Islet precursor cell (in vitro differentiated cells): ENCODE data around the gene VPS37D.
A peak's percentile ranks its signal among the peaks of the same experiment; 100 is the strongest.
"Not testable (repeated sequence)": the region's sequence is repeated elsewhere in the genome, so short reads cannot be mapped to it uniquely, and the experiment has no call there.

Experiments
- DNase-seq: peaks from one replicate; pipeline ENCODE4 v3.0.0-alpha.2; 2018

The VPS37D gene, protein sequence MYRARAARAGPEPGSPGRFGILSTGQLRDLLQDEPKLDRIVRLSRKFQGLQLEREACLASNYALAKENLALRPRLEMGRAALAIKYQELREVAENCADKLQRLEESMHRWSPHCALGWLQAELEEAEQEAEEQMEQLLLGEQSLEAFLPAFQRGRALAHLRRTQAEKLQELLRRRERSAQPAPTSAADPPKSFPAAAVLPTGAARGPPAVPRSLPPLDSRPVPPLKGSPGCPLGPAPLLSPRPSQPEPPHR

DNA sequence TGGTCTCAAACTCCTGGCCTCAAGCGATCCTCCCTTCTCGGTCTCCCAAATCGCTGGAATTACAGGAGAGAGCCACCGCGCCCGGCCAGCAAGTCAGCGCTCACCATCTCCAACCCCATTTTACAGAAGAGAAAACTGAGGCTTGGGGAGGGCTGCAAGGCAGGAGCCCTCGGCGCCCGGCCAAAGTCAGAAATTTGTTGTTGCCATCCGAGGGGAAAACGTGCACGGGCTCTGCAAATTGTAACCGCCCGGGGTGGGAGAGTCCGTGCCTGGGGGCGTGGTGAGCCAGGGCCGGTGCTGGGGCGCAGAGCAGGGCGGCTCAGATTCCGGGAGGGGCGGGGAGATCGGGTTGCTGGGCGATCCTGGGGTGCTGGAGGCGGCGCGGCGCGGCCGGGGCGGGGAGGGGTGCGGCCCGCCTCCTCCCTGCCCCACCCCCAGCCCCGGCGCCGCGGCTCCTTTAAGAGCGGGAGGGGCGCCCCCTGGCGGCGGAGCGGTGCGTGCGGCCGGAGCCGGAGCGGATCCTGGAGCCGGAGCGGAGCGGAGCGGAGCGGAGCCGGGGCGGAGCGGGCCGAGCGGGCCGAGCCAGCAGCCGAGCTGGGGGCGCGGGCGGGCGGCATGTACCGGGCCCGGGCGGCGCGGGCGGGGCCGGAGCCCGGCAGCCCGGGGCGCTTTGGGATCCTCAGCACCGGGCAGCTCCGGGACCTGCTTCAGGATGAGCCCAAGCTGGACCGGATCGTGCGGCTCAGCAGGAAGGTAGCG is at the start of gene VPS37D:
TSS of gene VPS37D (plus strand) at position 488 of the 759 bp plus-strand sequence. CDS start at position 616, 128 bp downstream.
- DNase-seq, result peak; percentile 90

DNA sequence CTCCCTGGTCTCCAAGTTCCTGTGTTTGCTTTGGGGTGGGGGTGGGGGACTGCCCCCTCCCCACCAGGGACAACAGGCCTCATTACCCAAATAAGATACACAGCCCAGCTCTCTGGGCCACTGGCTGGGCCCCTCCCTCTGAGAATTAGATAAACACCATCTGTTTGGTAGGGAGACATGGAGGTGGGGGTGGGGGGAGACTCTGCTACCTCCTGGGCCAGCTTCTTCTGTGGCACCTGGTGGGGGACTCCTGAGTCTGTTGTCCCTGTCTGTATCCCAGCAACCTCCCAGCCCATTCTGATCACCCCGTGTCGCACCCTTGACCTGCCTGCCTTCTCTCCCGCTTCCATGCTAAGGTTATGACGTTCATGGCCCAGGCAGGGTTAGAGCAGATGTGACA is 49.1 kb upstream of the VPS37D start:
- no peak for DNase-seq

DNA sequence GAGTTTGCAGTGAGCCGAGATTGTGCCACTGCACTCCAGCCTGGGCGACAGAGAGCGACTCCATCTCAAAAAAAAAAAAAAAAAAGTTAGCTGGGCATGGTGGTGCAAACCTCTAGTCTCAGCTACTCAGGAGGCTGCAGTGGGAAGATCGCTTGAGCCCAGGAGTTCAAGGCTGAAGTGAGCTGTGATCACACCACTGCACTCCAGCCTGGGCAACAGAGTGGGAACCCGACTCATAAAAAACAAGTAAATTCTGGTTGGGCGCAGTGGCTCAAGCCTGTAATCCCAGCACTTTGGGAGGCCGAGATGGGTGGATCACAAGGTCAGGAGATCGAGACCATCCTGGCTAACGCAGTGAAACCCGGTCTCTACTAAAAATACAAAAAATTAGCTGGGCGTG is 48.2 kb upstream of the VPS37D start:
- DNase-seq, result not testable (repeated sequence)

DNA sequence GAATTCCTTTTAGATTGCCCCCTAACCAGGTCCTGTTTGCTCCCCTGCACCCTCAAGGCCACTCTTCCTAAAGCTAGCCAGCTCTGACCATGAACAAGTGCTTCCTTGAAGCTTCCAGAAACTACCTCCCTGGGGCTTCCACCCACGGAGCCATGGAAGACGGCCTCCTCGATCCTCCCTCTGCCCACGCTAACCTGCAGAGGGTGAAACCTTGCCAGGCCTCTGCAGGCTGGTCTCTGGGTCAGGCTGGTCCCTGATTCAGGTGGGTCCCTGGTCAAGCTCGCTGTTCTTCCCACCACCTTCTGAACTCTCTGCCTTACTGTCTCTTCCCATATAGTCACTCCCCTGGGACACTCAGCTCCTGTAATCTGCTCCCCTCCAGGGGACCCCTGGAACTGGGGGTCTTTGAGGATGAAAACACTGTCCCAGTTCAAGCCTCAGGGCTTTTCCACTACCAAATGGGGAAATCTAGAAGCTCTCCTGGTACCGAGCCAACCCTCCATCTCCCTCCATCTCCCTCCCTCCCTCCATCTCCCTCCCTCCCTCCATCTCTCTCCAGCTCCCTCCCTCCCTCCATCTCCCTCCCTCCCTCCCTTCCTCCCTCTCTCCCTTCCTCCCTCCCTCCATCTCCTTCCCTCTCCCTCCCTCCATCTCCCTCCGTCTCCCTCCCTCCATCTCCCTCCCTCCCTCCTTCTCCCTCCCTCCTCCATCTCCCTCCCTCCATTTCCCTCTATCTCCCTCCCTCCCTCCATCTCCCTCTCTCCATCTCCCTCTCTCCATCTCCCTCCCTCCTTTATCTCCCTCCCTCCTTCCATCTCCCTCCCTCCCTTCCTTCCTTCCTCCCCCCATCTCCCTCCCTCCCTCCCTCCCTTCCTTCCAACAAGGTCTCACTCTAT is 46.2 kb upstream of the VPS37D start:
- no peak for DNase-seq

DNA sequence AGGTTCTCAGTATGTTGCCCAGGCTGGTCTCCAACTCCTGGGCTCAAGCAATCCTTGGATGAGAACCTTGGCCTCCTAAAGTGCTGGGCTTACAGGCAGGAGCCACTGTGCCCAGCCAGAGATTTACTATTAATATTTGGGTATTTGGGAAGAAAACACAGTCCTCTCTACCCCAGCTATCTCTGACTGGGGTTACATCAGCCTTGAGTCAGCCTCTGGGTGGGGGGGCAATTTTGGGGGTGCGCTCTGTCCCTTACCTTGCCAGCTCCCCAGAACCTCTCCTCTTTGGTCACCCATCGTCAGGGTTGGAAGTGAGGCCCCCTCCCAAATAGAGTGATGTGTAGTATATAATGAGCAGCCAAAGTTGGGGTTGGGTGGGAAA is 45.1 kb upstream of the VPS37D start:
- no peak for DNase-seq

DNA sequence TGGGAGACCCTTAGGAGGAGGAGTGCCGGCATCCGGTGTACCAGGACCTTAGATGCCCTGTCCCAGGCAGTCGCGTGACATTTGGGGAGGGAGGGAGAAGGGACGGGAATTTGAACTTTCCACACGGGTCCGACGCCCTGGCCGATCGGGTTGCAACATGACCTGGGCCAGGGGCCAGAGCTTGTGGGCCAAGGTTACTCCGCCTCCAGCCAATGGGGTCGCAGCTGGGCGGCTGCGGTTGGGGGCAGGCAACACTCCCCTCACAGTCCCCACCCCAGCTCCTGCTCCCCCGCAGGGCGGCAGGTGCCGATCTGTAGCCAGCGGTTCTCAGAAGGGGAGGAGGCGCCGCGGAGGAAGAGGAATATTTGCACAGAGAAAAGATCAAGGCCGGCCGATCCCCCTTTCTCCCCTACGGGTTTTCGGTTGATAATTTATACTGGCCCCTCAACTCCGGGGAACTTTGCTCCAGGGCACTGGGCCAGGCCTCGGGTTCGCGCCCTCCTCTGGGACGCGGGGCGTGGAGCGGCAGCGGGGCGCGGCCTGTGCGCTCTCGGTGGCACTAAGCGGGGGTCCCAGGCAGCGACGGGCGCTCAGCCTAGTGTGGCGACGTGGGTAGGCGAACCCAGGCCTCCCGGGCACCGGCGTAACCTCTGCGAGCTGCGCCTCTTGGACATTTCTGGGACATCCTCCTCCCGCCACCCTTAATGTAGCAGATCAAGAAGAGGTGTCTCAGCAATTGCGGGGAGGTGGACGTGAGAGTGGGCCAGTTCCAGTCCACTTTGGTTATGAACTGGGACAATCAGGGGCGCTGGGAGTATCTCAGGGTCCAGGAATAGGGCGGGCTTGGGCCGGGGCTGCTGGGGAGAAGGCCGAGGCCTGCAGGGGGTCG is 44.5 kb upstream of the VPS37D start:
- DNase-seq, result no peak

DNA sequence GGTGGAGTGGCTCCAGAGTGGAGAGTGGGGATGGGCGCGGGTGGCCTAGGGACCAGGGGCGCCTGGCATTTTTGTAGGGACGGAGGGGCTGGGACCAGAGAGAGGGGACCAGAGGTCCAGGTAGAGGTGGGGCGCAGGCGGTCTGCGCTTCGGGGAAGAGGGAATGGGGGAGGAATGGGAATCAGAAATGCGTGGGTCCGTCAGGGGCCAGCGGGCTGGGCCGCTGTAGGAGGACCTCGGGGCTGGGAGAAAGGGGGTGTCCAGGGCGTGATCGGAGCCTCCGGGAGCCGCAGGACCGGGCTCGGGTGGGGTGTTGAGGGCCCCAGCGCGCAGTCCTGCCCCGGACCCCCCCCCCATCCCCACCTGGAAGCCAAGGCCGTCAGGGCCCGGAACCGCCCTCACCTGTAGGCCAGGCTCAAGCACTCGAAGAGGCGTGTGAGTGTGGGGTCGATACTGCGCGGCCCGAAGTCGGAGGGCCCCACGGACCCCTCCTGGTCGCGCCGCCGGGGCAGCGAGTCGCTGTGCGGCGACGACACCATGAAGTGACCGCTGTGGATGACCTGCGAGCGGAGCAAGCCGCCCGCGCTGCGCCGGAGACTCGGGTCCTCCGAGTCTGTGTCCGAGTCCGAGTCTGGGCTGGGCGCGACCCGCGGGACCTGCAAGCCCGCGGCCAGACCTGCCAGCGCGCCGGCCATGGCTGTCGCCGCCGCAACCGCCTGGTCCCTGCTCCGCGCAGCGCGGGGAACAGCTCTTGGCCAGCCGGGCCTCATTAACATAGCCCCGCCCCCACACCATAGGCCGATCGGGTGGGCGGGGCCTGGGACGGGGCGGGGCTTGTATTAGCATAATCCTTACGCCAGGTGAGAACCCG is 43.6 kb upstream of the VPS37D start, which contains the start of gene MLXIPL:
TSS of gene MLXIPL (minus strand) at position 725 of the 871 bp plus-strand sequence. CDS start at position 695, 30 bp downstream.
- DNase-seq, result peak; percentile 93

DNA sequence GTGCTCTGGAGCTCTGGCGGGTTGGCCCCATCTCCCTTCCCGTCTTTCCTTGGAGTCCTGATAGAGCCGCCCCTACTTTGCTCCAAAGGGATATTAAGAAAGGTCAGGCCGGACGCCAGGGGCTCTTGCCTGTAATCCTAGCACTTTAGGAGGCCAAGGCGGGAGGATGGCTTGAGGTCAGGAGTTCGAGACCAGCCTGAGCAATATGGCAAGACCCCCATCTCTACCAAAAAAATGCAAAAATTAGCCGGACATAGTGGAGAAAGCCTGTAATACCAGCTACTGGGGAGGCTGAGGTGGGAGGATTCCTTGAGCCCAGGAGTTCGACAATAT is 43.0 kb upstream of the VPS37D start:
- DNase-seq, result no peak

DNA sequence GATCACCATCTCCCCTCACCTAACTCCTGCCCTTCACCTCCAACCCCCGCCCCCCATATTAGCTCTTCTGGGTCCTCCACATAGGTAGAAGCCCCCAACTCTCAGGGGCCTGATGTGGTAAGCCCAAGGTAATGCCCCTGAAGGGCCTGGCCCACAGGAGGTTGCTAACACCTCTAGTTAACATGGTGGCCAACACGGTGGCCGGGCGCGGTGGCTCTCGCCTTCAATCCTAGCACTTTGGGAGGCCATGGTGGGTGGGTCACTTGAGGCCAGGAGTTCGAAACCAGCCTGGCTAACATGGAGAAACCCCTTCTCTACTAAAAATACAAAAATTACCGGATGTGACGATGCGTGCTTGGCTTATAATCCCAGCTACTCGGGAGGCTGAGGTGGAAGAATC is 42.4 kb upstream of the VPS37D start:
- no peak for DNase-seq

DNA sequence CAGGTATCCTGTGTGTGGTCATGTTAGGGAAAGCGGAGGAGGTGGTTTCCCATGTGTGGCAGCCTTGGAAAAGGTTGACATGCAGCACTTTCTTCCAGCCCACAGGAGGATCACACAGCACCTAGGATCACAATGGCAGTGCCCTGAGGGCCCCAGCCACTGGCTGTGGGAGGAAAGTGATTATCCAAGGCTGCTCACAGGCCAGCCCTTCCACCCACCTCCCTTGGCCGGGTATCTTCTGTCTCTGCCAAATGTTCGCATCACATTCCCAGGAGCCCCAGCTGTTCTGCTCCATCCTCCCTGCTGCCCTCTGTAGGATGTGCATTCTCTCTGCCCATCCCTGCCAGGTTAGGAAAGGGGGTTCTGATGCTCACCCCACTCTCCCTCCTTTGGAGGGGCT is 40.8 kb upstream of the VPS37D start:
- no peak for DNase-seq

DNA sequence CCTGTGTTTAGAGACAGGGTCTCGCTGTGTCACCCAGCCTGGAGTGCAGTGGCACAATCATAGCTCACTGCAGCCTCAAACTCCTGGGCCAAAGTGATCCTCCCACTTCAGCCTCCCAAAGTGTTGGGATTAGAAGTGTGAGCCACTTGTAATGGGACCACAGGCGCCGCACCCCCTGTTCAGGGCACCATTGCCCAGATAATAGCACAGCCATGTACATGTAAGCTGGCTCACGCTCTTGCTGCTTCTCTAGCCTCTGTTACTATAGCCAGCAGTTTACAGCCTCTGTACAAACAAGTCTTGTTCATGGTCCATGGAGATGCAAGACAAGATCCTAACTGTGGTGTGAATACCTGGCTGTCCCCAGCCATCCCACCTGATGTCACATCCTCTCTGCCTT is 39.1 kb upstream of the VPS37D start:
- DNase-seq, result no peak

DNA sequence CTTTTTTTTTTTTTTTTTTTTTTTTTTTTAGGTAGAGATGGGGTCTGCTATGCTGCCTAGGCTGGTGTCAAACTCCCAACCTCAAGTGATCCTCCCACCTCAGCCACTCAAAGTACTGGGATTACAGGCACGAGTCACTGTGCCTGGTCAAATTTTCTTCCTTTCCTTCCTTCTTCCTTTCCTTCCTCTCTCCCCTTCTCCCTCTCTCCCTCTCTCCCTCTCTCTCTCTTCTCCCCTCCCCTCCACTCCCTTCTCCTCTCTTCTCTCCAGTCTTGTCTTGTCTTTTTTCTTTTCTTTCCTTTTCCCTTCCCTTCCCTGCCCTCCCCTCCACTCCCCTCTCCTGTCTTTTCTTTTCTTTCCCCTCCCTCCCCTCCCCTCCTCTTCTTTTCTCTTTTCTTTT is 36.1 kb upstream of the VPS37D start:
- DNase-seq, result no peak

DNA sequence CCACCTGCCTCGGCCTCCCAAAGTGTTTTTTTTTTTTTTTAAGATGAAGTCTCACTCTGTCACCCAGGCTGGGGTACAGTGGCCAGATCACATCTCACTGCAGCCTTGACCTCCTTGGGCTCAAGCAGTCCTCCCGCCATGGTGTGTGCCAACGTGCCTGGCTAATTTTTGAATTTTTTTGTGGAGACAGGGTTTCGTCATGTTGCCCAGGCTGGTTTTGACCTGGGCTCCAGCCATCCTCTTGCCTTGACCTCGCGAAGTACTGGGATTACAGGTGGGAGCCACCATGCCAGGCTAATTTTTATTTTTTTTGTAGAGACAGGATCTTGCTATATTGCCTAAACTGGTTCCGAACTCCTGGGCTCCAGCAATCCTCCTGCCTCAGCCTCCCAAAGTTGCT is 34.3 kb upstream of the VPS37D start:
- DNase-seq, result no peak

DNA sequence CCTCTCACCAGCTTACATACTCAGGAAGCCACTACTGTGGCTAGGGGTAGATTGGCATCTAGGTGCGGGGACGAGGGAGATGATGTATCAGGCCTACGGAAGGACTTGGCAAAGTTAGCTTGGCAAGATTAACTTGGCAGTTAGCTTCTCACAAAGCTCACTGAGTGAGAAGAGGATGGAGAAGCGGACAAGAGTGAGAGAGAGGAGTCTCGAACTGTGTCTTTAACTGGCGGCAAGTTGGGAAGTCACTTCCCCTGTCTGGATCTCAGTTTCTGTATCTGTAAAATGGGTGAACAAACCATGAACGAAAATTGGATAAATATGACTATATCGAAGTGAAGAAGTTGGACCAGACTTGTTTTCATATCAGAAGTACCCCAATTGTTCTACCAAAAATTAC is 33.8 kb upstream of the VPS37D start:
- no peak for DNase-seq

DNA sequence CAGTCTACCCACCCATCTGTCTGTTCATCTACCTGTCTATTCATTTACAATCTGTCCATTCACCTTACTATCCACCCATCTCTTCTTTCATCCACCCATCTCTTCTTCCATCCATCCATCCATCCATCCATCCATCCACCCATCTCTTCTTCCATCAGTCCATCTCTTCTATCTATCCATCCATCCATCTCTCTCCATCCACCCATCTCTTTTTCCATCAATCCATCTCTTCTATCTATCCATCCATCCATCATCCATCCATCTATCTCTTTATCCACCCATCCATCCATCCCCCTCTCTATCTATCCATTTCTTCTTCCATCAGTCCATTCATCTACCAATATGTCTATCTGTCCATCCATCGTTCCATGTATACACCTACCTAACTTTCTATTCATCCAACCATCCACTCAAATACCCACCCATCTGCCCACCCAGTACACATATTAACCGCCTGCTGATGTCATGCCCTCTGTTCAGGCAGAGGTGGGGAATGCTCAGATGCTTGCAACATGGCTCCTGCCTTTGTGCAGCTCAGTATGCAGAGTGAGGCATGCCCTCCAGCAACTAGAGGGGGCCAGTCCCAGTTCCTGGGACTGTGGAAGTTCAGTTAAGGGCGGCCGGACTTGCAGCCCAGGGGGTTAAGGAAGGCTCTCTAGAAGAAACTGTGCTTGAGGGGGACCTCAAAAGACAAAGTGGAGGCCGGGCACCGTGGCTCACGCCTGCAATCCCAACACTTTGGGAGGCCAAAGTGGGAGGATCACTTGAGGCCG is 32.0 kb upstream of the VPS37D start:
- no peak for DNase-seq

DNA sequence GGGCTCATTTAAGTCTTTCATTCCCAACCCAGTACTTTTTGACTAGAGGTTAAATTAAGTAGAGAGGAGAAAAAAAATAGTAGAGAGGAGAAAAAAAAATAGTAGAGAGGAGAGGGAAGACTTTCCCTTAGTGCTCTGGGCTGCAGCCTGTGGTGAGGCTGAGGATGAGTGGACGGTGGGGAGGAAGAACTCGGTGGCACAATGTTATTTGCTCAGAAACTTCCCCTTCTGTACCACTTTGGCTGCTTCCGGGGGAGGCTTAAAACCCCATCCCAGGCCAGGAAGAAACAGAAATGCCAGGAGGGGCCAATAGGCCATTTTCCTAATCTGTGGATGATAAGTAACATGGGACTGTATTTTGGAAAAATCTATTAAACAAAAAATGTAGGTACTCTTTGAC is 28.7 kb upstream of the VPS37D start:
- DNase-seq, result no peak

DNA sequence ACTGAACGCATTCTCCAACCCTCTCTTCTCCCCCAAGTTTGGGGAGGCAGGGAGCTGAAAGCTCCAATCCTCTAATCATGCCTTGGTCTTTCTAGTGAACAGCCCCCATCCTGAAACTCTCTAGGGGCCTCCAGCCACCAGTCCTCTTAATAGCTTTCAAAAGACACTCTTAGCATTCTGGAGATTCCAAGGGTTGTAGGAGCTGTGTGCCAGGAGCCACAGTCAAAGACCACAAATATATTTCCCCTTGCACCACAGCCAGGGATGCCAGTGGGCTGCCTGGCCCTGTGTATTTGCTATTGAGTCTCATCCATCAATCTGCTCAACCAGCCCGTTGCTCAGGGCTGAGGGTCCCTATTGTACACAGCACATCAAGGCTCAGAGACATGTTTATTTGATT is 24.8 kb upstream of the VPS37D start:
- DNase-seq, result no peak

DNA sequence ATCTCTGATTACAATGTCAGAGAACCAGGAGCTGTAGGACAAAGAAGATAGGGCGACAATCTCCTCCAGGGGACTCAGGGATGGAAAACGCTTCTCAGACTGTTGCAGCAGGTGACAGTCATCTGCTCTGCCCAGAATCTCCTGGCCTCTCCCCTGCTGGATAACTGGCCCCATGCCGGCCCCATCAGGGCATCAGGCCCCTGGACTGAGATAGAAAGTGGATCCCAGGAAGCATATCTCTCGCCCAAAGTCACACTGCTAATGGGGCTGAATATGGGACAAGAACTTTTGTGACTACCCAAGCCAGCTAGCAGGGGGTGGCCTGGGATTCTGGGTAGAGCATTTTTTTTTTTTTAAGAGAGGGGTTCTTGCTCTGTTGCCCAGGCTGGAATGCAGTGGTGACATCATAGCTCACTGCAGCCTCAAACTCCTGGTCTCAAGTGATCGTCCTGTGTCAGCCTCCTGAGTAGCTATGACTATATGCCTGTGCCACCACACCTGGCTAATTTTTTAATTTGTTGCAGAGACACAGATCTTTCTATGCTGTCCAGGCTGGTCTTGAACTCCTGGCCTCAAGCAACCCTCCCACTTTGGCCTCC is 22.8 kb upstream of the VPS37D start:
- peak; percentile 55 for DNase-seq

DNA sequence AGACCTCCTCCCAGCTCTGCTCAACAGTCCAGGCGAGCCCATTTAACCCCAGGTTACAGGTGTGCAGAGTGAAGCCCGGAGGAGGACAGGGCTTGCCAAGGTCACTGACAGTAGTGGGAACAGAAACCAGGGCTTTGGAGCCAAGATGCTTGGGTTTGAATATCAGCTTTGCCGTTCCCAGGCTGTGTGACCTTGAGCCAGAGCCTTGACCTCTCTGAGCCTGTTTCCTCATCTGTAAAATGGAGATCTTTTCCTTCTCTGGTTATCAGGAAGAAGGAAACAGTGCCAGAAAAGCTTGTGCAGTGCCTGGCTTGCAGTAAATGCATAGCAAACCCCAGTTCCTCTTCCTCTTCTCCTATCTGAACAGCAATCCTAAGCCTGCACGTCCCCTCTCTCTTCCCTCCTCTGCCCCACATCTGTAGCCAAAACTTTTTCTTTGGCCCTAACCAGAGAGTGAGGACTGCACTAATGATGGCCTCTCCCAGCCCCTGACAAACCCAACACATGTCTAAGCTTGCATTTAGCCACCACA is 21.9 kb upstream of the VPS37D start:
- no peak for DNase-seq
